ENCODE results near the gene KANK4. TPM values are rescaled to one million over a fixed set of nuclear protein-coding genes. Genes with fewer than 3 reads are reported as not detected.

The KANK4 gene
- total and polyA plus RNA-seq, 2 of the 8 experiments (the other 6 are each of a cell fraction or from before 2014, with no cell fraction given), result 0.22 to 0.26 TPM

- no peak overlapping the region for H3K14ac ChIP-seq (ENCODE audit: insufficient read length)
- no peaks in the 10 kb centered on the region for H3K27me3 ChIP-seq (replicated peaks in 1 of 4; ENCODE audit: control insufficient read depth in 3 of 4, extremely low read depth in 1 of 4, insufficient read depth in 3 of 4, low read length in 3 of 4)
- H4K8ac ChIP-seq (ENCODE audit: extremely low read depth, insufficient read depth, low read length), result no peak overlapping the region
- H3K9me3 ChIP-seq (ENCODE audit: insufficient read depth in 2 of 2, low read depth in 1 of 2, low read length in 1 of 2), result no peaks in the 10 kb centered on the region
- no peak overlapping the region for H3K18ac ChIP-seq (ENCODE audit: extremely low read depth, low read length)
- H4K5ac ChIP-seq (ENCODE audit: insufficient read length, low read depth, low read length), result no peak overlapping the region
- no peak overlapping the region for H2BK12ac ChIP-seq (ENCODE audit: low read depth, low read length)
- H4K20me1 ChIP-seq (replicated peaks in 1 of 2; ENCODE audit: control insufficient read depth in 1 of 2, insufficient read depth in 2 of 2, low read length in 2 of 2), result no peaks in the 10 kb centered on the region
- H3K23ac ChIP-seq (ENCODE audit: insufficient read length), result no peak overlapping the region
- no peak overlapping the region for H3K56ac ChIP-seq (replicated peaks; ENCODE audit: insufficient read length, low read depth, low read length)
- no peak overlapping the region for H3K4me2 ChIP-seq (ENCODE audit: insufficient read depth in 1 of 2, low read depth in 2 of 2, low read length in 2 of 2)
- no peak overlapping the region for H2AFZ ChIP-seq (ENCODE audit: low read length)
- no peak overlapping the region for H3K4me3 ChIP-seq (ENCODE audit: extremely low read depth in 1 of 4, insufficient read depth in 2 of 4, low read depth in 3 of 4, low read length in 4 of 4)
- ChIA-PET CTCF (ENCODE audit: partially characterized antibody) (interaction anchor here (0.6 to 4.7 kb wide), 5 partner anchors 9 to 789 kb away, joined by 3 to 19 read pairs (median 4); no protein-coding TSS in a partner anchor), POLR2A (ENCODE audit: partially characterized antibody) (interaction anchor here (0.7 kb wide), 1 partner anchor 149 kb away, joined by 3 read pairs; no protein-coding TSS in a partner anchor)
- no peak for DNase-seq (ENCODE audit: low read depth in 1 of 2, low spot score in 2 of 2)
- no peaks in the 10 kb centered on the region for H3K79me1 ChIP-seq (ENCODE audit: low read depth, low read length)
- H3K27ac ChIP-seq (ENCODE audit: low read depth, low read length), result no peak overlapping the region
- no peak for FAIRE-seq
- no peak overlapping the region for H2AK5ac ChIP-seq (ENCODE audit: low read depth, low read length)
- H3K36me3 ChIP-seq (ENCODE audit: control insufficient read depth in 2 of 4, insufficient read depth in 4 of 4, low read length in 3 of 4), result no peaks in the 10 kb centered on the region
- peaks cover 6% of the 10 kb centered on the region; the same call in 1 of the 2 replicates for H3K23me2 ChIP-seq (ENCODE audit: low read depth, low read length)
- H2BK120ac ChIP-seq (replicated peaks; ENCODE audit: low read depth, low read length), result no peak overlapping the region
- no peak overlapping the region for H4K91ac ChIP-seq (replicated peaks; ENCODE audit: insufficient read length, low read length)
- no peak overlapping the region for H2BK15ac ChIP-seq (ENCODE audit: low read length)
- no peaks in the 10 kb centered on the region for H3K4me1 ChIP-seq (replicated peaks in 1 of 4; ENCODE audit: control insufficient read depth in 3 of 4, insufficient read depth in 4 of 4, low read length in 3 of 4)
- H2BK20ac ChIP-seq (ENCODE audit: low read length), result no peak overlapping the region
- no peak overlapping the region for H3K9ac ChIP-seq (replicated peaks in 1 of 4; ENCODE audit: extremely low read depth in 1 of 4, low read depth in 3 of 4, low read length in 3 of 4)
- no peak overlapping the region for H2BK5ac ChIP-seq (ENCODE audit: low read depth, low read length)
- H3K4ac ChIP-seq (replicated peaks; ENCODE audit: insufficient read length, low read depth, low read length), result no peak overlapping the region
- 93% methylated on average over 5 of the region's 5 CpGs; no CpG with 5 or more reads in 1 of the 2 experiments for WGBS, 2 experiments (ENCODE audit: extremely low coverage in 1 of 2, insufficient coverage in 1 of 2, insufficient read length in 1 of 2, insufficient replicate concordance in 2 of 2, low coverage in 1 of 2, low lambda C conversion rate in 2 of 2, missing lambda C conversion rate in 1 of 2)
- H3K79me2 ChIP-seq (ENCODE audit: control insufficient read depth in 1 of 2, insufficient read depth in 2 of 2, low read length in 2 of 2), result no peaks in the 10 kb centered on the region; a peak in 1 of 4 replicates
- TF ChIP-seq TCF12 (IDR thresholded peaks at IDR 0.05; ENCODE audit: low read depth, low read length) (no peak), SIRT6 (IDR thresholded peaks at IDR 0.05; ENCODE audit: low read length) (no peak), JUND (IDR thresholded peaks at IDR 0.05; ENCODE audit: low read length) (no peak), SAP30 (IDR thresholded peaks at IDR 0.05; ENCODE audit: insufficient read depth, insufficient replicate concordance, low read length) (no peak), FOSL1 (IDR thresholded peaks at IDR 0.05; ENCODE audit: insufficient read depth, low read depth, low read length) (no peak), CHD2 (IDR thresholded peaks at IDR 0.05; ENCODE audit: low read length) (no peak), KDM1A (IDR thresholded peaks at IDR 0.05; ENCODE audit: borderline replicate concordance, low read length) (no peak), BCL11A (IDR thresholded peaks at IDR 0.05; ENCODE audit: low read depth in 2 of 2, low read length in 2 of 2) (no peak), JUN (IDR thresholded peaks at IDR 0.05; ENCODE audit: low read depth, low read length) (no peak), SIN3A (conservative IDR thresholded peaks at IDR 0.05 in 1 of 2, IDR thresholded peaks at IDR 0.05 in 1 of 2; ENCODE audit: low read depth in 1 of 2, low read length in 2 of 2) (no peak), POLR2AphosphoS5 (IDR thresholded peaks at IDR 0.05; ENCODE audit: low read depth, low read length) (no peak), RAD21 (IDR thresholded peaks at IDR 0.05 in 1 of 2, conservative IDR thresholded peaks at IDR 0.05 in 1 of 2; ENCODE audit: low read depth in 2 of 2, low read length in 2 of 2) (no peak)
- TF ChIP-seq, protein P1, sequence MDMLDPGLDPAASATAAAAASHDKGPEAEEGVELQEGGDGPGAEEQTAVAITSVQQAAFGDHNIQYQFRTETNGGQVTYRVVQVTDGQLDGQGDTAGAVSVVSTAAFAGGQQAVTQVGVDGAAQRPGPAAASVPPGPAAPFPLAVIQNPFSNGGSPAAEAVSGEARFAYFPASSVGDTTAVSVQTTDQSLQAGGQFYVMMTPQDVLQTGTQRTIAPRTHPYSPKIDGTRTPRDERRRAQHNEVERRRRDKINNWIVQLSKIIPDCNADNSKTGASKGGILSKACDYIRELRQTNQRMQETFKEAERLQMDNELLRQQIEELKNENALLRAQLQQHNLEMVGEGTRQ (IDR thresholded peaks at IDR 0.05; ENCODE audit: low read length), result no peak
Observed at GRCh38 chr1:62343911-62344310, 24.7 kb upstream of the KANK4 start.

Measured in H1 (cell line).